Raji (cell line): ENCODE results near the gene BCL2L12.

Experiments used
- POLR2A ChIP-seq: IDR thresholded peaks from 2 replicates; pipeline ENCODE4 v1.6.1; 2011; ENCODE audit warnings: low read depth, low read length, control low read depth; ENCODE audit not compliant: insufficient read depth

BCL2L12 gene

GRCh38 chr19:49672131-49672919 is 6.6 kb downstream of the BCL2L12 start:
- TF ChIP-seq POLR2A, result no peak

DNA sequence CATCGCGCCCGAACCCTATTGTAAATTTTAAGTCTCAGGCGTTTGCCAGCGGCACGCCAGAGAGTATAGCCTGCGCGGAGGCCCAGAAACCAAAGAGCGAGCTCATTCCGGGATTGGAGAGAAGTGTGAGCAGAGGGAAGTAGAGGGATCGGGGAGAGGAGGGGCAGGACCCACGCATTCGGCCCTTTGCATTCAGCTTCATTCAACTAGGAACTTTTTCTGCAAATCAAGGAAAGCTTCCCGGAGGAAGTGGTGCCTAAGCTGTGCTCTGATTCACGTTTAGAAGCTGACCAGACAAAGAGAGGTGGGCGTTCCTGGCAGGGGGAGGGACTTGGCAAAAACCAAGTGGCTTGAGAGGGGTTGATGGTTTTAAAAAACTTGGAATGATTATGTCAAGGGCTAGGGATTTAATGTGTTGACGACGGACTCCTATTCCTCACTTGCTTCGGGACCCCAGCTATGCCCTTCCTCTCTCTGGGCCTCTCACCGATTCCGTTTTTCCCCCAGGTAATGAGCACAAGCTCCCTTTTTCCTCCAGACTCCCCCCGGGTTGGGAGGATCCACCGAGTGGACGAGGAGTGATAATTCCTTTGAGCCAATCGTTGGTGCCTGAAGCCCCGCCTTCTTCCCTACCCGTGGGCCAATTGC is 10.5 kb downstream of the BCL2L12 start:
- TF ChIP-seq POLR2A, result peak; percentile 88

DNA sequence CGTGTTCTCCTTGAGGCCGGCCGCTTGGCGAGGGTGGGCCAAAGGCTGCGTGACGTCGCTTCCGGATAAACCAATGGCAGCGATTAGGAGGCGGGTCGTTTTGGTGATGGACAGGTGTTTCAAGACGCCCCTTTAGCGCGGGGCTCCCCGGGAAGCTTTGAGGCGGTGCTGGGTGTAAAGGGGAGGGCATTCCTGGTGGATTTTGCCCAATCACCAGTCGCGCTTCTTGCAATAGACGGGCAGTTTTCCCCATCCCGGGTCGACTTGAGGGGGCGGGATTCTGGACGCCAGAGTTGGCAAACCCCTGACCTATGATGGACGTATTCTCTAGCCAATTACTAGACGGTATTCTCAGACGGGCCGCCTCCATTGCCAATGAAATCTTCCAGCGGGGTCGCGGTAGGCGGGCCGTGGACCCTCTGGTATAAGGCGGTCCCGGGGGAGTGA is 11.1 kb downstream of the BCL2L12 start:
- TF ChIP-seq POLR2A, result no peak

- peak; percentile 86 for TF ChIP-seq POLR2A
Observed at GRCh38 chr19:49677231-49677900, 11.6 kb downstream of the BCL2L12 start, which contains the start of gene PRMT1. Gene PRMT1, plus strand, starts transcription at chr19:49677271. Its CDS starts 10 bp downstream, at chr19:49677281.

- no peak for TF ChIP-seq POLR2A
Observed at GRCh38 chr19:49677901-49678674, 12.4 kb downstream of the BCL2L12 start.

DNA sequence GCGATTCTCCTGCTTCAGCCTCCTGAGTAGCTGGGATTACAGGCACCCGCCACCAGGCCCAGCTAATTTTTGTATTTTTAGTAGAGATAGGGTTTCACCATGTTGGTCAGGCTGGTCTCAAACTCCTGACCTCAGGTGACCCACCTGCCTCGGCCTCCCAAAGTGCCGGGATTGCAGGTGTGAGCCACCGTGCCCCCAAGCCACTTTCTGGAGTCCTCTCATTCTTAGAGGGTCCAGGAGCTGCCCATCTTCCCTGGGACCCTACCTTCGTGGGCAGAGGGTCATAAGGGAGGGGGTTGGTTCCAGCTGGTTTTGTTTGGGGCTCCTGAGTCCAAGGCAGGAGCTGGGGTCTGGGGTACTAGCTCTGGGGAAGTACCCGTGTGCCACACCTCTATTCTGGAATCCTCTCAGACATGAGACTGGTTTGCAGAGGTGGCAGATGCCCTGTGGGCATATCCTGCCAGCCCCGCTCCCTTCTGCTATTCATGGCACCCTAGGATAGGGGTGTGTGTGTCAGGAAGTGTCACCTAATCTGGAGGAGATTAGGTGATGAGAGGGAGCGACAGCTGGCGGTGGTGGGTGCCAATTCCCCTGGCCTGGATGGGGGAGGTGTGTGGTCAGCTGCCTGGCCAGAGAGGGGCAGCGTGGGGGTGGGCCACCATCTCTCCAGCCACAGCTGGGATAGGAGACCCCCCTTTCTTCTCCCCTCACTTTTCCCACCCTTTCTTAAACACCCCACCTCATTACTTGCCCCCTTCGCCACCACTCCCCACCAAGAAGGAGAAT is 13.4 kb downstream of the BCL2L12 start:
- no peak for TF ChIP-seq POLR2A

DNA sequence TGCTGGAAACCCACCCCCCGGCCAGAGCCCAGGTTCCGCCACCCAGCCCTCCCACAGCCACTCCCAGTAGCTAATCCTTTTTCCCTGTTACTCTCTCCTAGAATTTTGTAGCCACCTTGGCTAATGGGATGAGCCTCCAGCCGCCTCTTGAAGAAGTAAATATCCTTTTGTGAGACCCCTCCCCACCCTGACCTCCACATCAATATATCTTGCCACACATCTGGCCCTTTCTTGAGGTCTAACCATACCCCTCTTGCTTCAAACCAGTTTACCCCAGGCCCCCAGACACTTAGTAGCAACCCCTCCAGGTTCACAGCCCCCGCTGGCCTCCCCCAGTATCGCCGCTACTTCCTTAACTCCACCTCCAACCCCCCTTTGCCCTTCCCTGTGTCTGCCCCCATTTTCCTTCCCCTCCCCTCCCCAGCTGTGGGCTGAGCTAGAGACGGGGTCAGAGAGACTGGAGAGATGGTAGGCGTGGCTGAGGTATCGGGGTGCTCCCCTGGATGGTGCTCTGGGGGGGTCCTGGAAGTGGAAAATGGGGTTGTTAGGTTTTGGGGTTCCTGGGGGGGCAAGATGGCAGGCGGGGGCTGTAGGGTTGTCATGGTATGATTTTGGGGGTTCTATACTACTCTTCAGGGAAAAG is 14.2 kb downstream of the BCL2L12 start:
- no peak for TF ChIP-seq POLR2A

- no peak for TF ChIP-seq POLR2A
Observed at GRCh38 chr19:49680421-49681351, 15.0 kb downstream of the BCL2L12 start.

DNA sequence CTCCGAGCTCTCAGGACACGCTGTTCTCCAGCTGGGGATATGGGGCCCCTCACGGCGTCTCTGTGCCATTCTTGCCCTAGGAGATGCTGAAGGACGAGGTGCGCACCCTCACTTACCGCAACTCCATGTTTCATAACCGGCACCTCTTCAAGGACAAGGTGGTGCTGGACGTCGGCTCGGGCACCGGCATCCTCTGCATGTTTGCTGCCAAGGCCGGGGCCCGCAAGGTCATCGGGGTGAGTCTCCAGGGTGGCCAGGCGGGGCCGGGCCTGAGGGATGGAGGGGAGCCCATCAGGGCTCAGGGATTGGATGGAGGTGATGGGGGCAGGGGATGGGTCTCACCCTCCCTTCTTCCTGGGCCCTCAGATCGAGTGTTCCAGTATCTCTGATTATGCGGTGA is 16.1 kb downstream of the BCL2L12 start:
- no peak for TF ChIP-seq POLR2A

DNA sequence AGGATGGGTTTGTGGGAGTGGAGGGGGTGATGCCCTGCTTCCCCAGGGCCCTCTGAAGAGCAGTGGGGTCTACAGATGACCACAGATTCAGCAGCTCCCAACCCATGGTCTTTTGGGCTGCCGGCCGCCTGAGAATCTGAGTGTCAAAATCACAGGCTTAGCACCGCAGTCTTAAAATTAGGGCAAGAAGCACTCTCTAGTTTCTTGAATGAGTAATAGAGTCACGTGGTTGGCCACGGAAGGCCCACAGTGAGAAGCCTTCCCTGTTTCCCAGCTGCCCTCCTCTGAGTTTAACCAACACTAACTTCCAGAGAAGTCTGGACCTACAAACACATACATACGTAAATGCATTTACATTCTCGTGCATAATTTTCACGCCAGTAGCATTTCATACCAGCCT is 16.5 kb downstream of the BCL2L12 start:
- TF ChIP-seq POLR2A, result no peak

GRCh38 chr19:49683814-49684250 is 18.1 kb downstream of the BCL2L12 start:
- no peak for TF ChIP-seq POLR2A

DNA sequence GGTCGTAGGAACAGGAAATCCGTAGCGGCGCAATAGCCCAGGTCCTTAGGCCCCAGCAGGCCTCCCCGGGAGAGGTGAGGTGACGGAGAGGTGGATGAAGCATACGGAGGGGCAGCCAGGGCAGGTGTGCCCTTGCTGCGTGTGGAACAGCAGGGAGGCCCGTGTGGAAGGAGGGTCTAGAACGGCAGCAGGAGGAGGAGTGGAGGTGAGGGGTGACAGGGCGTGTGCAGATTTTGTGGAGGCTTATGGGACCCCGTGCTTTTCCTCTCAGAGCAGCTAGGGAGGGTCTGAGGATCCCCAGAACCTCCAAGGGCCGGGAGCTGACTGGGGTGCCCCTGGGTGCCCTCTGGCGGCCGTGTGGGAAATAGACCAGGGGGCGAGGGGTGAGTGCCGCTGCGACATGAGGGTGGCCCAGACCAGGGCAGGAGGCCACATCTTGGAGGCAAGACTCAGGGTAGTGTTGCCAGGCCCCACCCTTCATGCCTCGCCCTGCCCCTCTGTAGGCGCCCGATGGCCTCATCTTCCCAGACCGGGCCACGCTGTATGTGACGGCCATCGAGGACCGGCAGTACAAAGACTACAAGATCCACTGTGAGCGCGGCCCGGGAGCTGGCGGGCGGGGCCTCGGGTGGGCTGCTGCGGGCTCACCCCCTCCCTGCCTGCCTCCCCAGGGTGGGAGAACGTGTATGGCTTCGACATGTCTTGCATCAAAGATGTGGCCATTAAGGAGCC is 18.7 kb downstream of the BCL2L12 start:
- TF ChIP-seq POLR2A, result no peak

- TF ChIP-seq POLR2A, result no peak
Observed at GRCh38 chr19:49684983-49685553, 19.3 kb downstream of the BCL2L12 start.
